ENCODE measurements around the gene GORAB.

- TF ChIP-seq CTCF (IDR thresholded peaks at IDR 0.05) (no peak), POLR2A (IDR thresholded peaks at IDR 0.05) (no peak)
Measured at GRCh38 chr1:170518965-170519364, 13.0 kb upstream of the GORAB start.
